ENCODE measurements around the gene CYP2F1. TPM values are rescaled to one million over a fixed set of nuclear protein-coding genes. Genes with fewer than 3 reads are reported as not detected.

The CYP2F1 gene
- total and polyA plus RNA-seq, 9 of the 15 experiments (the other 6 are each of a cell fraction or from before 2014, with no cell fraction given) = 0.03 to 0.77 (median 0.18) TPM; not detected in 1

GRCh38 chr19:41111750-41112295 lies 2.4 kb upstream of the CYP2F1 start (continued):
- TF ChIP-seq ZNF318 (IDR thresholded peaks at IDR 0.05; ENCODE audit: borderline replicate concordance in 1 of 2, low read depth in 1 of 2) = no peak
- no peak for TF ChIP-seq IRF2 (CRISPR knock-in tag; IDR thresholded peaks at IDR 0.05)
- TF ChIP-seq ZZZ3 (IDR thresholded peaks at IDR 0.05) = no peak
- no peak for TF ChIP-seq NEUROD1 (IDR thresholded peaks at IDR 0.05; ENCODE audit: borderline replicate concordance, low read depth, low read length, partially characterized antibody)
- TF ChIP-seq ZNF780A (CRISPR knock-in tag; IDR thresholded peaks at IDR 0.05) = no peak
- no peak for TF ChIP-seq ETV1 (tag; conservative IDR thresholded peaks at IDR 0.05; ENCODE audit: low read depth)
